ENCODE results near the gene TRNAU1AP.

DNA sequence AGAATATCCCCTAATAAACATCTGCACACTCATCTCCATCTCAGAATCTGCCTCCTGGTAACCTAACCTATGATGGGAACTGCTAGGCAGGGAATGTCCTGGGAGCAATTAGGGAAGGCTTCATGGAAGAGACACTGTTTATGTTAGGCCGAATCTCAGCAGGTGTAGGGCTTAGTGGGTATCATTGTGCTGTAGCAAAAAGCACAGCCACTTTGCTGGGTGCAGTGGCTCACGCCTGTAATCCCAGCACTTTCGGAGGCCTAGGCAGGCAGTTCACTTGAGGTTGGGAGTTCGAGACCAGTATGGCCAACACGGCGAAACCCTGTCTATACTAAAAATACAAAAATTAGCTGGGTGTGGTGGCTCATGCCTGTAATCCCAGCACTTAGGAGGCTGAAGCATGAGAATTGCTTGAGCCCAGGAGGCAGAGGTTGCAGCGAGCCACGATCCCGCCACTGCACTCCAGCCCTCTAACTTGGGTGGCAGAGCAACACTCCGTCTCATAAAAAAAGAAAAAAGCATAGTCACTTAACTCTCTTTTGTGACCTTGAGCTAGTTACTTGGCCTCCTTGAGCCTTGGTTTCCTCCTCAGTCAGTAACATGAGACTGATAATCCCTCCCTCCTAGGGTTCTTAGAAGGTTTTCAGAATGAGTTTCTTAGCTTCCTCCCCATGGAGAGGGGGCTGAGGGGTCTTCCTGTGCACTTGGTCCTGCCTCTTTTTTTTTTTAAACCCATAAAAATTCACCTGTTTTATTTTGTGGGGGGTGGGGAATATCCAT is 42.7 kb downstream of the TRNAU1AP start:
- no peak for TF ChIP-seq CTCF (CRISPR knock-in tag; IDR thresholded peaks at IDR 0.05)
- TF ChIP-seq NR3C1 (CRISPR knock-in tag; IDR thresholded peaks at IDR 0.05) = no peak
- no peak for TF ChIP-seq U2AF1 (optimal IDR thresholded peaks at IDR 0.05; ENCODE audit: low read depth, low read length)
- no peak for TF ChIP-seq ZNF101 (CRISPR knock-in tag; IDR thresholded peaks at IDR 0.05; ENCODE audit: borderline replicate concordance, low read depth)
- no peak for TF ChIP-seq FOSL1 (CRISPR knock-in tag; IDR thresholded peaks at IDR 0.05; ENCODE audit: borderline replicate concordance)
- no peak for TF ChIP-seq HDAC6 (IDR thresholded peaks at IDR 0.05; ENCODE audit: low read depth, low read length)
- no peak for TF ChIP-seq MAFK (conservative IDR thresholded peaks at IDR 0.05 in 1 of 2, IDR thresholded peaks at IDR 0.05 in 1 of 2; ENCODE audit: low read length in 2 of 2)
- TF ChIP-seq ZNF3 (CRISPR knock-in tag; IDR thresholded peaks at IDR 0.05) = no peak
- TF ChIP-seq RBFOX2 (IDR thresholded peaks at IDR 0.05; ENCODE audit: low read depth, low read length) = no peak
- TF ChIP-seq ZNF615 (CRISPR knock-in tag; IDR thresholded peaks at IDR 0.05; ENCODE audit: borderline replicate concordance) = no peak
- peak in 1 of 2 experiments; percentile 59; a peak in 3 of 4 replicates for TF ChIP-seq POLR2A (IDR thresholded peaks at IDR 0.05; ENCODE audit: insufficient read depth in 1 of 2, low read depth in 2 of 2, low read length in 2 of 2)
- no peak for TF ChIP-seq FOXM1 (CRISPR knock-in tag; IDR thresholded peaks at IDR 0.05)
